MM.1S (cell line): Measurements from ENCODE around the gene WBP4.
A peak's percentile ranks its signal among the peaks of the same experiment; 100 is the strongest.

Source experiments
- EZH2 ChIP-seq: fragments of 300-600 bp; sonication (generic); optimal IDR thresholded peaks from 2 replicates; pipeline ENCODE3; 2017; ENCODE audit warnings: low read depth, mild to moderate bottlenecking, antibody characterized with exemption, low read length, mixed read lengths
- EZH2phosphoT487 ChIP-seq: fragments of 300-600 bp; sonication (generic); IDR thresholded peaks from 2 replicates; pipeline ENCODE4 v1.6.1; 2018; ENCODE audit warnings: antibody characterized with exemption, low read length
- TF ChIP-seq, protein P1 (sequence below): fragments of 300-600 bp; sonication (generic); IDR thresholded peaks from 2 replicates; pipeline ENCODE4 v1.5.1; 2016; ENCODE audit warnings: antibody characterized with exemption, low read length, mixed read lengths

DNA sequence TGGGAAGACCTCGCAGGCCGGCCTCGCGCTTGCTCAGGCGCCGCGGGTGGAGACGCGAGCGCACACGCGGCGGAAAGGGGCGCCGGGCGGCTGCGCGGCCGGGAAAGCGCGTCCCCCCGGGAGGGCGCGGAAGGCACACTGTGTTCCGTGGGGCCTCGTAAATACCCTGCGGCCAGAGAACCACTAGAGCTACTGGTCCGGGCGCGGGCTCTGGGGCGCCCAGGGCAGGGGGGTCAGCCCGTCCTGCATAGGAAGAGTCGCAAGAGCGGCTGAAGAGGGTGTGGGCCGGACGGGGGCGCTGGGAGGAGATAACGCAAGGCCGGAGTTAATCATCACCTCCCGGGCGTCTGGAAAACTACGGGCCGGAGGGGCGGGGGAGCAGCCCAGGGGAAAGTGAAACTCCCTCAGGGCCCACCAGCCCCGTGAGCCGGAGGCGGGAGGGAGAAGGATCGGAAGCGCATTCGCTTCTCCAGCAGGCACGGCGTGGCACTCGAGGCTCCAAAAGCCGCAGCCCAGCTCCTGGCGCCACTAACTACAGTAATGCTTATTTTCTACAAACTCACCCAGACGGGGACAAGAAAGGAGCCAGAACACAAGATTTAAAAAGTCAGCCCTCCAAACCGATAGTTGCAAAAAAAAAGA lies 1.1 kb upstream of the WBP4 start:
- TF ChIP-seq, protein P1, sequence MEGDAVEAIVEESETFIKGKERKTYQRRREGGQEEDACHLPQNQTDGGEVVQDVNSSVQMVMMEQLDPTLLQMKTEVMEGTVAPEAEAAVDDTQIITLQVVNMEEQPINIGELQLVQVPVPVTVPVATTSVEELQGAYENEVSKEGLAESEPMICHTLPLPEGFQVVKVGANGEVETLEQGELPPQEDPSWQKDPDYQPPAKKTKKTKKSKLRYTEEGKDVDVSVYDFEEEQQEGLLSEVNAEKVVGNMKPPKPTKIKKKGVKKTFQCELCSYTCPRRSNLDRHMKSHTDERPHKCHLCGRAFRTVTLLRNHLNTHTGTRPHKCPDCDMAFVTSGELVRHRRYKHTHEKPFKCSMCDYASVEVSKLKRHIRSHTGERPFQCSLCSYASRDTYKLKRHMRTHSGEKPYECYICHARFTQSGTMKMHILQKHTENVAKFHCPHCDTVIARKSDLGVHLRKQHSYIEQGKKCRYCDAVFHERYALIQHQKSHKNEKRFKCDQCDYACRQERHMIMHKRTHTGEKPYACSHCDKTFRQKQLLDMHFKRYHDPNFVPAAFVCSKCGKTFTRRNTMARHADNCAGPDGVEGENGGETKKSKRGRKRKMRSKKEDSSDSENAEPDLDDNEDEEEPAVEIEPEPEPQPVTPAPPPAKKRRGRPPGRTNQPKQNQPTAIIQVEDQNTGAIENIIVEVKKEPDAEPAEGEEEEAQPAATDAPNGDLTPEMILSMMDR, result peak; percentile 13; the same call in 1 of the 2 replicates
- TF ChIP-seq EZH2 (no peak), EZH2phosphoT487 (no peak)
